Cardiac fibroblast (primary cell): ENCODE data around the gene MEF2C.
A peak's percentile ranks its signal among the peaks of the same experiment; 100 is the strongest.

Source experiments
- DNase-seq, 2 donors: peaks; one replicate each; pipeline versions ENCODE4 v3.0.0 to v3.0.0-alpha.2; 2010; ENCODE audit warnings: low read depth in 2 of 2
- H3K4me3 ChIP-seq, 2 donors: replicated peaks in 1 of 2; 1 replicate in 1 of 2; 2 replicates in 1 of 2; pipeline ENCODE4 v1.5.1; 2011; ENCODE audit warnings: low read depth in 2 of 2, low read length in 2 of 2, mild to moderate bottlenecking in 2 of 2, moderate library complexity in 1 of 2
- CTCF ChIP-seq: IDR thresholded peaks from one replicate; pipeline ENCODE4 v1.5.1; 2011; ENCODE audit warnings: low read depth, mild to moderate bottlenecking, low read length, inconsistent platforms

MEF2C gene

GRCh38 chr5:88895681-88896501 is 12.9 kb upstream of the MEF2C start:
- DNase-seq: no peak
- TF ChIP-seq CTCF: no peak

GRCh38 chr5:88892669-88893068 is 9.7 kb upstream of the MEF2C start:
- no peak for TF ChIP-seq CTCF
- H3K4me3 ChIP-seq: no peak overlapping the region
- no peak for DNase-seq

More at GRCh38 chr5:88895681-88896501, 12.9 kb upstream of the MEF2C start:
- no peak overlapping the region for H3K4me3 ChIP-seq

- DNase-seq: no peak
- H3K4me3 ChIP-seq: peak overlapping the region; percentile 64 to 70
- no peak for TF ChIP-seq CTCF
These were observed 7.2 kb upstream of the MEF2C start for GRCh38 chr5:88890070-88890781.

- TF ChIP-seq CTCF: no peak
- H3K4me3 ChIP-seq: peak overlapping the region; percentile 64 to 70
- DNase-seq: peak; percentile 49 to 56
These were observed 6.4 kb upstream of the MEF2C start for GRCh38 chr5:88889189-88890069.

GRCh38 chr5:88888848-88889188 is 5.8 kb upstream of the MEF2C start:
- H3K4me3 ChIP-seq: peak overlapping the region; percentile 64 to 70
- no peak for TF ChIP-seq CTCF
- peak in 1 of 2 donors; percentile 5 for DNase-seq

GRCh38 chr5:88888291-88888690 is 5.3 kb upstream of the MEF2C start:
- DNase-seq: peak in 1 of 2 donors; percentile 15
- TF ChIP-seq CTCF: no peak

More at GRCh38 chr5:88888291-88888690, 5.3 kb upstream of the MEF2C start:
- H3K4me3 ChIP-seq: no peak overlapping the region
